Neural cell (in vitro differentiated cells): ENCODE results near the gene DOHH. TPM values are rescaled to one million over a fixed set of nuclear protein-coding genes. Genes with fewer than 3 reads are reported as not detected.

Experiments used
- H2AFZ ChIP-seq: fragments of 200-600, 300-800 bp; sonication (generic), shearing (Covaris generic); 2 replicates; pipeline ENCODE4 v1.6.0; 2014; ENCODE audit warnings: low read depth, mild to moderate bottlenecking, antibody characterized with exemption, low read length, moderate library complexity
- H3F3A ChIP-seq: fragments of 200-600 bp; shearing (Covaris generic); 2 replicates; pipeline ENCODE4 v1.6.1; 2016; ENCODE audit warnings: mild to moderate bottlenecking, moderate library complexity, mixed read lengths, antibody characterized with exemption, low read length; ENCODE audit not compliant: insufficient read depth, poor library complexity, severe bottlenecking
- H3K27ac ChIP-seq: fragments of 200-600, 300-800 bp; sonication (generic), shearing (Covaris generic); 2 replicates; pipeline ENCODE4 v1.5.1; 2014; ENCODE audit warnings: mild to moderate bottlenecking, low read length, moderate library complexity
- H3K27me3 ChIP-seq: fragments of 300-800, 200-600 bp; sonication (generic), shearing (Covaris generic); 2 replicates; pipeline ENCODE4 v1.6.0; 2014; ENCODE audit warnings: mild to moderate bottlenecking, low read depth, low read length, moderate library complexity; ENCODE audit not compliant: insufficient read depth
- H3K36me3 ChIP-seq: fragments of 300-800, 200-600 bp; sonication (generic), shearing (Covaris generic); 2 replicates; pipeline ENCODE4 v1.5.1; 2014; ENCODE audit warnings: mild to moderate bottlenecking, antibody characterized with exemption, low read length, moderate library complexity; ENCODE audit not compliant: insufficient read depth
- H3K4me2 ChIP-seq: fragments of 300-800, 200-600 bp; sonication (generic), shearing (Covaris generic); 2 replicates; pipeline ENCODE4 v1.6.0; 2014; ENCODE audit warnings: mild to moderate bottlenecking, low read length
- H3K4me3 ChIP-seq: fragments of 300-800, 200-600 bp; sonication (generic), shearing (Covaris generic); 2 replicates; pipeline ENCODE4 v1.5.1; 2014; ENCODE audit warnings: mild to moderate bottlenecking, low read length, moderate library complexity
- H3K79me2 ChIP-seq: fragments of 200-600 bp; shearing (Covaris generic); replicated peaks from 2 replicates; pipeline ENCODE4 v1.6.0; 2014; ENCODE audit warnings: mild to moderate bottlenecking, low read length, moderate library complexity; ENCODE audit not compliant: insufficient read depth
- H3K9ac ChIP-seq: fragments of 300-800, 200-600 bp; sonication (generic), shearing (Covaris generic); 2 replicates; pipeline ENCODE4 v1.6.1; 2016; ENCODE audit warnings: mild to moderate bottlenecking, low read length, mixed read lengths
- H3K9me2 ChIP-seq: fragments of 200-600 bp; shearing (Covaris generic); 2 replicates; pipeline ENCODE4 v1.6.1; 2016; ENCODE audit warnings: mild to moderate bottlenecking, low read length, mixed read lengths; ENCODE audit not compliant: insufficient read depth
- H3K9me3 ChIP-seq: fragments of 200-600, 300-800 bp; sonication (generic), shearing (Covaris generic); 2 replicates; pipeline ENCODE4 v1.6.1; 2016; ENCODE audit warnings: mild to moderate bottlenecking, mixed run types, low read length, moderate library complexity, mixed read lengths
- H4K20me1 ChIP-seq: fragments of 200-600 bp; shearing (Covaris generic); 2 replicates; pipeline ENCODE4 v1.6.1; 2016; ENCODE audit warnings: mild to moderate bottlenecking, mixed run types; ENCODE audit not compliant: insufficient read depth
- CTCF ChIP-seq: fragments of 450-650 bp; IDR thresholded peaks from 2 replicates; pipeline ENCODE4 v1.5.1; 2014; ENCODE audit warnings: antibody characterized with exemption, mild to moderate bottlenecking, moderate library complexity; ENCODE audit not compliant: poor library complexity, severe bottlenecking
- EP300 ChIP-seq: fragments of 450-650 bp; conservative IDR thresholded peaks from 2 replicates; pipeline ENCODE4 v1.6.1; 2014; ENCODE audit warnings: antibody characterized with exemption, mild to moderate bottlenecking, moderate library complexity; ENCODE audit not compliant: poor library complexity, severe bottlenecking
- EZH2 ChIP-seq: fragments of 200-600, 300-800 bp; shearing (Covaris generic), sonication (generic); IDR thresholded peaks from 2 replicates; pipeline ENCODE4 v1.6.1; 2014; ENCODE audit warnings: antibody characterized with exemption, low read length, borderline replicate concordance, mild to moderate bottlenecking; ENCODE audit not compliant: insufficient read depth, poor library complexity, severe bottlenecking
- MXI1 ChIP-seq: fragments of 450-650 bp; conservative IDR thresholded peaks from 2 replicates; pipeline ENCODE4 v1.6.1; 2014; ENCODE audit warnings: antibody characterized with exemption, mild to moderate bottlenecking; ENCODE audit not compliant: poor library complexity, severe bottlenecking
- POLR2AphosphoS5 ChIP-seq: IDR thresholded peaks from 2 replicates; pipeline ENCODE4 v1.6.1; 2012
- RAD21 ChIP-seq: fragments of 450-650 bp; conservative IDR thresholded peaks from 2 replicates; pipeline ENCODE4 v1.6.1; 2014; ENCODE audit warnings: antibody characterized with exemption, mild to moderate bottlenecking, moderate library complexity
- REST ChIP-seq: IDR thresholded peaks from 2 replicates; pipeline ENCODE4 v1.6.1; 2012; ENCODE audit warnings: borderline replicate concordance
- SMC3 ChIP-seq: fragments of 450-650 bp; conservative IDR thresholded peaks from 2 replicates; pipeline ENCODE4 v1.6.1; 2014; ENCODE audit warnings: antibody characterized with exemption, mild to moderate bottlenecking, moderate library complexity; ENCODE audit not compliant: poor library complexity
- TAF1 ChIP-seq: IDR thresholded peaks from 2 replicates; pipeline ENCODE4 v1.6.1; 2012; ENCODE audit warnings: low read depth
- polyA plus RNA-seq: library from polyadenylated mRNA; depleted of rRNA; stranded (reverse); fragments of >200 nt; gene quantifications from 2 replicates; pipeline ENCODE4 v1.2.3, GENCODE V29; 2014

DOHH gene
- polyA plus RNA-seq, 1 donor from 2014 or later, result 20.3 TPM

GRCh38 chr19:3543150-3544057 lies 42.9 kb upstream of the DOHH start:
- no peaks in the 10 kb centered on the region for H3K36me3 ChIP-seq
- no peaks in the 10 kb centered on the region for H3K9me2 ChIP-seq
- H3F3A ChIP-seq, result no peaks in the 10 kb centered on the region
- no peaks in the 10 kb centered on the region for H3K9me3 ChIP-seq
- H4K20me1 ChIP-seq, result no peaks in the 10 kb centered on the region
- no peak overlapping the region for H3K4me3 ChIP-seq
- no peak overlapping the region for H3K9ac ChIP-seq
- TF ChIP-seq REST (no peak), EP300 (no peak), RAD21 (no peak), MXI1 (no peak), POLR2AphosphoS5 (no peak), SMC3 (no peak), EZH2 (no peak), CTCF (no peak), TAF1 (no peak)
- H2AFZ ChIP-seq, result no peak overlapping the region
- no peak overlapping the region for H3K4me2 ChIP-seq
- no peak overlapping the region for H3K27ac ChIP-seq
- H3K27me3 ChIP-seq, result no peaks in the 10 kb centered on the region
- no peaks in the 10 kb centered on the region for H3K79me2 ChIP-seq

- Histone ChIP-seq H3K9me2 (no peaks in the 10 kb centered on the region), H3K27me3 (no peaks in the 10 kb centered on the region), H3K4me2 (no peak overlapping the region), H3K79me2 (no peaks in the 10 kb centered on the region), H4K20me1 (no peaks in the 10 kb centered on the region), H3F3A (no peaks in the 10 kb centered on the region), H3K4me3 (no peak overlapping the region), H3K36me3 (no peaks in the 10 kb centered on the region), H3K9ac (no peak overlapping the region), H3K9me3 (no peaks in the 10 kb centered on the region), H2AFZ (no peak overlapping the region), H3K27ac (no peak overlapping the region)
- TF ChIP-seq MXI1, result no peak
- no peak for TF ChIP-seq TAF1
- TF ChIP-seq EP300, result no peak
- TF ChIP-seq CTCF, result no peak
- no peak for TF ChIP-seq REST
- TF ChIP-seq SMC3, result no peak
- TF ChIP-seq RAD21, result no peak
- TF ChIP-seq POLR2AphosphoS5, result no peak
- no peak for TF ChIP-seq EZH2
Measured at GRCh38 chr19:3539756-3540118, 39.3 kb upstream of the DOHH start.
